ENCODE measurements around the gene MAP3K5.
"Not testable (repeated sequence)": the region's sequence is repeated elsewhere in the genome, so short reads cannot be mapped to it uniquely, and the experiment has no call there.

MAP3K5 gene

GRCh38 chr6:136721467-136721866, 70.8 kb downstream of the MAP3K5 start:
- no peak for DNase-seq (ENCODE audit: low spot score)

GRCh38 chr6:136720045-136720770, 72.1 kb downstream of the MAP3K5 start:
- DNase-seq (ENCODE audit: low spot score), result no peak

GRCh38 chr6:136719280-136720044, 72.8 kb downstream of the MAP3K5 start:
- DNase-seq (ENCODE audit: low spot score), result peak; percentile 79

- DNase-seq (ENCODE audit: low spot score), result peak; percentile 14
Observed at GRCh38 chr6:136718476-136718875, 73.8 kb downstream of the MAP3K5 start.

- DNase-seq (ENCODE audit: low spot score), result no peak
Observed at GRCh38 chr6:136717716-136717990, 74.6 kb downstream of the MAP3K5 start.

GRCh38 chr6:136716917-136717715, 75.2 kb downstream of the MAP3K5 start:
- peak; percentile 62 for DNase-seq (ENCODE audit: low spot score)

GRCh38 chr6:136712642-136713041, 79.6 kb downstream of the MAP3K5 start:
- DNase-seq (ENCODE audit: low spot score), result not testable (repeated sequence)

- no peak for DNase-seq (ENCODE audit: low spot score)
Observed at GRCh38 chr6:136711644-136712043, 80.6 kb downstream of the MAP3K5 start.

- no peak for DNase-seq (ENCODE audit: low spot score)
Observed at GRCh38 chr6:136710877-136711552, 81.3 kb downstream of the MAP3K5 start.

- DNase-seq (ENCODE audit: low spot score), result no peak
Observed at GRCh38 chr6:136709429-136709828, 82.8 kb downstream of the MAP3K5 start.

- DNase-seq (ENCODE audit: low spot score), result no peak
Observed at GRCh38 chr6:136706430-136706829, 85.8 kb downstream of the MAP3K5 start.

- DNase-seq (ENCODE audit: low spot score), result no peak
Observed at GRCh38 chr6:136703331-136703865, 88.9 kb downstream of the MAP3K5 start.

GRCh38 chr6:136701045-136701444, 91.2 kb downstream of the MAP3K5 start:
- no peak for DNase-seq (ENCODE audit: low spot score)

GRCh38 chr6:136699358-136699757, 92.9 kb downstream of the MAP3K5 start:
- DNase-seq (ENCODE audit: low spot score), result no peak

GRCh38 chr6:136696783-136697364, 95.4 kb downstream of the MAP3K5 start:
- DNase-seq (ENCODE audit: low spot score), result no peak

- DNase-seq (ENCODE audit: low spot score), result no peak
Observed at GRCh38 chr6:136696238-136696637, 96.0 kb downstream of the MAP3K5 start.

- no peak for DNase-seq (ENCODE audit: low spot score)
Observed at GRCh38 chr6:136695412-136695811, 96.9 kb downstream of the MAP3K5 start.

- no peak for DNase-seq (ENCODE audit: low spot score)
Observed at GRCh38 chr6:136693090-136693489, 99.2 kb downstream of the MAP3K5 start.

- DNase-seq (ENCODE audit: low spot score), result not testable (repeated sequence)
Observed at GRCh38 chr6:136687894-136688293, 104.4 kb downstream of the MAP3K5 start.

GRCh38 chr6:136685540-136686108, 106.7 kb downstream of the MAP3K5 start:
- DNase-seq (ENCODE audit: low spot score), result no peak

- DNase-seq (ENCODE audit: low spot score), result no peak
Observed at GRCh38 chr6:136684466-136684865, 107.8 kb downstream of the MAP3K5 start.

All from NAMALWA (cell line).